SK-N-SH (cell line): Measurements from ENCODE around the gene ASPDH.

ENCODE experiments used
- CHD2 ChIP-seq: fragments of 150-350 bp; IDR thresholded peaks from 2 replicates; pipeline ENCODE4 v1.6.1; 2018; ENCODE audit warnings: low read length; ENCODE audit not compliant: partially characterized antibody
- CTCF ChIP-seq: fragments of 200-600 bp; sonication (generic); IDR thresholded peaks from 2 replicates; pipeline ENCODE4 v1.6.1; 2017; ENCODE audit warnings: antibody characterized with exemption, mild to moderate bottlenecking, moderate library complexity
- RAD21 ChIP-seq: IDR thresholded peaks from 2 replicates; pipeline ENCODE4 v1.6.1; 2012; ENCODE audit warnings: mild to moderate bottlenecking, low read length
- RFX5 ChIP-seq: IDR thresholded peaks from 2 replicates; pipeline ENCODE4 v1.6.1; 2012; ENCODE audit warnings: mild to moderate bottlenecking, improper control_type of control experiment, low read length

- TF ChIP-seq CTCF (no peak), RFX5 (no peak), CHD2 (no peak), RAD21 (no peak)
Observed at GRCh38 chr19:50485284-50485955, 28.3 kb downstream of the ASPDH start.
